Activated T-cell treated with anti-CD3 and anti-CD28 coated beads, Interleukin-2, amount 50 U/mL, for 4 hours (primary cell): ENCODE data around the gene CD33. TPM values are rescaled to one million over a fixed set of nuclear protein-coding genes. Genes with fewer than 3 reads are reported as not detected.

ENCODE experiments used
- ATAC-seq, 2 donors: fragments of 200-7000 bp; cut with Tn5 transposase; one replicate each; pipeline ENCODE4 v1.10.0; 2021
- DNase-seq: peaks from one replicate; pipeline ENCODE4 v3.0.0-alpha.2; 2020
- H3K27me3 Mint-ChIP-seq: one replicate; pipeline ENCODE4 v1.8.0; 2021; ENCODE audit warnings: low read depth, mixed read lengths
- H3K36me3 Mint-ChIP-seq: one replicate; pipeline ENCODE4 v1.8.0; 2022; ENCODE audit warnings: mixed read lengths; ENCODE audit not compliant: insufficient read depth
- H3K4me1 Mint-ChIP-seq: one replicate; pipeline ENCODE4 v1.8.0; 2021; ENCODE audit warnings: low read depth, mixed read lengths
- H3K4me3 Mint-ChIP-seq: one replicate; pipeline ENCODE4 v1.8.0; 2021; ENCODE audit warnings: mild to moderate bottlenecking, moderate library complexity, mixed read lengths
- H3K9me3 Mint-ChIP-seq: one replicate; pipeline ENCODE4 v1.8.0; 2021; ENCODE audit warnings: mixed read lengths
- total RNA-seq, 3 donors: library from RNA; stranded (reverse); gene quantifications; one replicate each; pipeline ENCODE4 v1.2.1, GENCODE V29; 2021

Gene CD33
- total RNA-seq, 3 donors from 2014 or later: 0.11 to 0.51 (median 0.11) TPM

GRCh38 chr19:51258165-51259160 lies 33.6 kb downstream of the CD33 start:
- Mint-ChIP-seq H3K36me3 (no peaks in the 10 kb centered on the region), H3K4me3 (no peak overlapping the region), H3K9me3 (no peaks in the 10 kb centered on the region), H3K4me1 (peaks cover 3% of the 10 kb centered on the region), H3K27me3 (peaks cover 21% of the 10 kb centered on the region)
- ATAC-seq: no peak
- no peak for DNase-seq

- H3K4me3 Mint-ChIP-seq: no peak overlapping the region
- peaks cover 3% of the 10 kb centered on the region for H3K4me1 Mint-ChIP-seq
- ATAC-seq (peak in 1 of 2 donors; percentile 59), DNase-seq (no peak)
- H3K27me3 Mint-ChIP-seq: peaks cover 29% of the 10 kb centered on the region
- H3K9me3 Mint-ChIP-seq: no peaks in the 10 kb centered on the region
- no peaks in the 10 kb centered on the region for H3K36me3 Mint-ChIP-seq
Observed at GRCh38 chr19:51259348-51260245, 34.7 kb downstream of the CD33 start.

GRCh38 chr19:51263808-51264207 lies 38.9 kb downstream of the CD33 start:
- ATAC-seq: no peak
- H3K27me3 Mint-ChIP-seq: peaks cover 22% of the 10 kb centered on the region
- no peaks in the 10 kb centered on the region for H3K36me3 Mint-ChIP-seq
- no peaks in the 10 kb centered on the region for H3K9me3 Mint-ChIP-seq
- H3K4me1 Mint-ChIP-seq: no peaks in the 10 kb centered on the region
- no peak overlapping the region for H3K4me3 Mint-ChIP-seq
- DNase-seq: no peak

- no peaks in the 10 kb centered on the region for H3K4me1 Mint-ChIP-seq
- ATAC-seq: no peak
- no peaks in the 10 kb centered on the region for H3K9me3 Mint-ChIP-seq
- H3K27me3 Mint-ChIP-seq: peaks cover 14% of the 10 kb centered on the region
- no peak overlapping the region for H3K4me3 Mint-ChIP-seq
- H3K36me3 Mint-ChIP-seq: no peaks in the 10 kb centered on the region
- DNase-seq: no peak
Observed at GRCh38 chr19:51271067-51271466, 46.2 kb downstream of the CD33 start.

GRCh38 chr19:51272183-51272810 lies 47.4 kb downstream of the CD33 start:
- Mint-ChIP-seq H3K27me3 (peaks cover 17% of the 10 kb centered on the region), H3K4me3 (no peak overlapping the region), H3K4me1 (no peaks in the 10 kb centered on the region), H3K36me3 (no peaks in the 10 kb centered on the region), H3K9me3 (no peaks in the 10 kb centered on the region)
- DNase-seq (no peak), ATAC-seq (peak; percentile 30 to 72)

- DNase-seq (no peak), ATAC-seq (no peak)
- no peaks in the 10 kb centered on the region for H3K9me3 Mint-ChIP-seq
- peaks cover 26% of the 10 kb centered on the region for H3K27me3 Mint-ChIP-seq
- H3K4me3 Mint-ChIP-seq: no peak overlapping the region
- H3K36me3 Mint-ChIP-seq: no peaks in the 10 kb centered on the region
- no peaks in the 10 kb centered on the region for H3K4me1 Mint-ChIP-seq
Observed at GRCh38 chr19:51274049-51274770, 49.3 kb downstream of the CD33 start.

- ATAC-seq (no peak), DNase-seq (no peak)
- Mint-ChIP-seq H3K36me3 (no peaks in the 10 kb centered on the region), H3K27me3 (peaks cover 19% of the 10 kb centered on the region), H3K9me3 (peaks cover 5% of the 10 kb centered on the region), H3K4me1 (no peaks in the 10 kb centered on the region), H3K4me3 (no peak overlapping the region)
Observed at GRCh38 chr19:51277112-51277511, 52.2 kb downstream of the CD33 start.

- ATAC-seq (no peak), DNase-seq (no peak)
- H3K9me3 Mint-ChIP-seq: peaks cover 5% of the 10 kb centered on the region
- H3K36me3 Mint-ChIP-seq: no peaks in the 10 kb centered on the region
- no peaks in the 10 kb centered on the region for H3K4me1 Mint-ChIP-seq
- H3K4me3 Mint-ChIP-seq: no peak overlapping the region
- peaks cover 18% of the 10 kb centered on the region for H3K27me3 Mint-ChIP-seq
Observed at GRCh38 chr19:51282335-51282734, 57.5 kb downstream of the CD33 start.

GRCh38 chr19:51285682-51286081 lies 60.8 kb downstream of the CD33 start:
- H3K4me3 Mint-ChIP-seq: no peak overlapping the region
- DNase-seq (no peak), ATAC-seq (no peak)
- H3K36me3 Mint-ChIP-seq: no peaks in the 10 kb centered on the region
- peaks cover 9% of the 10 kb centered on the region for H3K27me3 Mint-ChIP-seq
- H3K9me3 Mint-ChIP-seq: no peaks in the 10 kb centered on the region
- H3K4me1 Mint-ChIP-seq: no peaks in the 10 kb centered on the region

Other genes starting within 250 kb of the CD33 start
- not detected for gene KLK7, start 241.2 kb upstream of the CD33 start, total RNA-seq
- gene KLK8, start 223.5 kb upstream of the CD33 start, total RNA-seq: not detected
- gene KLK10, start 205.4 kb upstream of the CD33 start, total RNA-seq: not detected
- gene KLK11, start 198.5 kb upstream of the CD33 start, total RNA-seq: under 1 TPM in 1 of 3 donors, not detected in 2; 0.24 TPM
- gene KLK12, start 190.1 kb upstream of the CD33 start, total RNA-seq: not detected
- gene KLK13, start 160.0 kb upstream of the CD33 start, total RNA-seq: not detected
- 1 to 10 TPM in 2 of 3 donors, under 1 TPM in 1; 0.79 to 1.4 (median 1.2) TPM for gene KLK14, start 142.2 kb upstream of the CD33 start, total RNA-seq
- gene CTU1, start 116.7 kb upstream of the CD33 start, total RNA-seq: 10 to 100 TPM; 24.1 to 29.3 (median 27.7) TPM
- under 1 TPM; 0.22 to 0.43 (median 0.37) TPM for gene SIGLEC9, start 100.2 kb upstream of the CD33 start, total RNA-seq
- gene SIGLEC7, start 82.8 kb upstream of the CD33 start, total RNA-seq: under 1 TPM in 1 of 3 donors, not detected in 2; 0.16 TPM
- not detected for gene SIGLECL1, start 26.0 kb downstream of the CD33 start, total RNA-seq
- gene IGLON5, start 86.6 kb downstream of the CD33 start, total RNA-seq: under 1 TPM in 1 of 3 donors, not detected in 2; 0.08 TPM
- gene VSIG10L, start 117.1 kb downstream of the CD33 start, total RNA-seq: 1 to 10 TPM; 1.6 to 2.3 (median 1.8) TPM
- gene ETFB, start 141.3 kb downstream of the CD33 start, total RNA-seq: 10 to 100 TPM; 65.8 to 74.9 (median 73.3) TPM
- 1 to 10 TPM; 3.8 to 6.4 (median 5.3) TPM for gene CLDND2, start 143.9 kb downstream of the CD33 start, total RNA-seq
- 100 to 1,000 TPM; 146 to 232 (median 153) TPM for gene NKG7, start 147.6 kb downstream of the CD33 start, total RNA-seq
- gene LIM2, start 162.9 kb downstream of the CD33 start, total RNA-seq: under 1 TPM in 2 of 3 donors, not detected in 1; 0.58 to 0.65 TPM
- gene C19orf84, start 165.5 kb downstream of the CD33 start, total RNA-seq: not detected
- gene SIGLEC10, start 192.6 kb downstream of the CD33 start, total RNA-seq: under 1 TPM; 0.43 to 0.63 (median 0.53) TPM
- gene SIGLEC8, start 233.4 kb downstream of the CD33 start, total RNA-seq: not detected